G401 (cell line): Measurements from ENCODE around the gene COX15. TPM values are rescaled to one million over a fixed set of nuclear protein-coding genes. Genes with fewer than 3 reads are reported as not detected.
"Not testable (repeated sequence)": the region's sequence is repeated elsewhere in the genome, so short reads cannot be mapped to it uniquely, and the experiment has no call there.

ENCODE experiments used
- DNase-seq: peaks from one replicate; pipeline ENCODE4 v3.0.0-alpha.2; 2015; ENCODE audit warnings: low spot score
- in situ Hi-C: cut with HindIII; loops from 2 replicates; pipeline ENCODE4 v1.10.0; 2016; ENCODE audit warnings: low sequenced_read_pairs, mixed read lengths
- total RNA-seq: library from RNA; depleted of rRNA; stranded (reverse); fragments of >200 nt; shearing (Covaris generic); gene quantifications from 2 replicates; pipeline ENCODE4 v1.2.3, GENCODE V29; 2014; rRNA removed

The COX15 gene
- total RNA-seq: 25.8 and 27.9 TPM in 2 replicates

GRCh38 chr10:99732033-99732842 is at the start of gene COX15, which contains the start of gene CUTC:
Gene COX15, minus strand, starts transcription at chr10:99732127. Its CDS starts 78 bp downstream, at chr10:99732049.
Gene CUTC, plus strand, starts transcription at chr10:99732234. Its CDS starts 115 bp downstream, at chr10:99732349.
- peak; percentile 97 for DNase-seq
- in situ Hi-C loops: no loop called here

GRCh38 chr10:99779335-99779734 is 47.4 kb upstream of the COX15 start:
- DNase-seq: no peak
- in situ Hi-C loops: no loop called here

- in situ Hi-C loops: no loop called here
- no peak for DNase-seq
Observed at GRCh38 chr10:99777918-99778714, 46.2 kb upstream of the COX15 start.

- in situ Hi-C loops: no loop called here
- no peak for DNase-seq
Observed at GRCh38 chr10:99775850-99776249, 43.9 kb upstream of the COX15 start.

GRCh38 chr10:99770408-99771045 is 38.6 kb upstream of the COX15 start:
- in situ Hi-C loops: no loop called here
- DNase-seq: no peak

GRCh38 chr10:99769706-99770105 is 37.8 kb upstream of the COX15 start:
- in situ Hi-C loops: no loop called here
- DNase-seq: no peak

GRCh38 chr10:99768556-99768955 is 36.6 kb upstream of the COX15 start:
- no peak for DNase-seq
- in situ Hi-C loops: no loop called here

- no peak for DNase-seq
- in situ Hi-C loops: no loop called here
Observed at GRCh38 chr10:99767901-99768300, 36.0 kb upstream of the COX15 start.

- DNase-seq: no peak
- in situ Hi-C loops: no loop called here
Observed at GRCh38 chr10:99766302-99766681, 34.4 kb upstream of the COX15 start.

- in situ Hi-C loops: no loop called here
- DNase-seq: no peak
Observed at GRCh38 chr10:99765672-99766301, 33.9 kb upstream of the COX15 start.

GRCh38 chr10:99761365-99761764 is 29.4 kb upstream of the COX15 start:
- no peak for DNase-seq
- in situ Hi-C loops: no loop called here

GRCh38 chr10:99760321-99760720 is 28.4 kb upstream of the COX15 start:
- in situ Hi-C loops: no loop called here
- DNase-seq: no peak

GRCh38 chr10:99758211-99758891 is 26.4 kb upstream of the COX15 start:
- in situ Hi-C loops: no loop called here
- DNase-seq: no peak

- no peak for DNase-seq
- in situ Hi-C loops: no loop called here
Observed at GRCh38 chr10:99756159-99756558, 24.2 kb upstream of the COX15 start.

- in situ Hi-C loops: no loop called here
- no peak for DNase-seq
Observed at GRCh38 chr10:99754670-99755069, 22.7 kb upstream of the COX15 start.

GRCh38 chr10:99750641-99751040 is 18.7 kb upstream of the COX15 start:
- in situ Hi-C loops: no loop called here

GRCh38 chr10:99748823-99749451 is 17.0 kb upstream of the COX15 start:
- in situ Hi-C loops: no loop called here

More at GRCh38 chr10:99750641-99751040, 18.7 kb upstream of the COX15 start:
- DNase-seq: no peak

GRCh38 chr10:99746166-99746565 is 14.2 kb upstream of the COX15 start:
- in situ Hi-C loops: not testable (repeated sequence)

More at GRCh38 chr10:99748823-99749451, 17.0 kb upstream of the COX15 start:
- no peak for DNase-seq

More at GRCh38 chr10:99746166-99746565, 14.2 kb upstream of the COX15 start:
- not testable (repeated sequence) for DNase-seq
